Subcutaneous adipose tissue (tissue), 4 donors: ENCODE data around the gene BBS4. TPM values are rescaled to one million over a fixed set of nuclear protein-coding genes. Genes with fewer than 3 reads are reported as not detected.

ENCODE experiments used
- CTCF ChIP-seq: fragments of 450-650 bp; IDR thresholded peaks from one replicate; pipeline ENCODE4 v1.5.1; 2016; ENCODE audit warnings: low read depth, mild to moderate bottlenecking, control low read depth, antibody characterized with exemption, moderate library complexity
- small RNA-seq: library from RNA; depleted of rRNA; stranded (forward); fragments of <200 nt; gene quantifications from one replicate; pipeline ENCODE3, GENCODE V24; 2016
- total RNA-seq, 4 donors: library from RNA; depleted of rRNA; stranded (reverse); fragments of >200 nt; gene quantifications; one replicate each; pipeline ENCODE4 v1.1.0, GENCODE V29; 2016

The BBS4 gene
- total RNA-seq, 4 donors from 2014 or later: 17.2 to 67.8 (median 22.1) TPM

GRCh38 chr15:72785841-72786240 is 99.8 kb downstream of the BBS4 start:
- no peak for TF ChIP-seq CTCF

- TF ChIP-seq CTCF: no peak
Measured at GRCh38 chr15:72786242-72786641, 100.2 kb downstream of the BBS4 start.

- TF ChIP-seq CTCF: no peak
Measured at GRCh38 chr15:72786676-72787345, 100.8 kb downstream of the BBS4 start.

GRCh38 chr15:72787526-72787925 is 101.5 kb downstream of the BBS4 start:
- TF ChIP-seq CTCF: no peak

Small RNAs within 50 kb of the gene (small RNA-seq; reads per million reads assigned to genes)
- not detected for gene RN7SL853P

Other genes with a start within 250 kb of the BBS4 start
- gene ARIH1, start 211.9 kb upstream of the BBS4 start, total RNA-seq: 10 to 100 TPM; 44.5 to 91.0 (median 56.5) TPM
- gene GOLGA6B, start 31.5 kb upstream of the BBS4 start, total RNA-seq: under 1 TPM in 1 of 4 donors, not detected in 3; 0.75 TPM
- not detected for gene HIGD2B, start within 50 bp of the BBS4 start, total RNA-seq
- gene ADPGK, start 97.6 kb downstream of the BBS4 start, total RNA-seq: 10 to 100 TPM; 62.3 to 96.2 (median 69.4) TPM